ENCODE measurements around the gene RBM38.

The RBM38 gene

DNA sequence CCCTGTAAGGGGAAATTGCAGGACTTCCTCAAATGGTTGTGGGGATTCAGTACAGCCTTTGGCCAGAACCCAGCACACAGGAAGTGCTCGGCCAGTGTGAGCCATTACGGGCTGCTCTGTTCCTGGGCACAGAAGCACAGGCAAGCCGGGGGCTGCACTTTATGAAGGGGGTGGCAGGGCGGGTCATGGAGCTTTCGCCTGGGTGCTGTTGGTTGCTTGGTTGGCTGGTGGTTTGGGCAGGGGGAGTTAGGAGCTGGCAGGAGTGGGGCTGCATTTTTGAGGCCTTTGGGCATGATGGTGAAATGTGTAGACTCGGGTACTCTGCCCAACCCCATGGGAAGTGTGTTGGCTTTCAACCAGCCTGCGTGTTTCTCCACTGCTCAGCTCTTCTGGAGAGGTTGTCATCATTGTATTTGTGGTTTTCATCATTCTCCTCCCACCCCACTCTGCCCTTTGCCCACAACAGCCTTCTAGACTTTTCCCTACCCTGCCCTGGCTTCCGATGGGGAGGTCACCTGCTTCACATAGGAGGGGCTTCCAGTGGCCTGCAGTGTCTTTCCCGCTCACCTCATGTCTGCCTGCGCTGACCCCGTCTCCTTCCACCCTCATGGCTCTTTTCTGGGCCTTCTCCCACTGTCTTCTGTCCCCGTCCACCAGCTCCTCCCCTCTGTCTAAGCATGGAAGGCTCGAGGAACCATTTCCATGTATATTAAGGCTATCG lies 16.1 kb upstream of the RBM38 start:
- no peak overlapping the region for H3K27ac ChIP-seq (replicated peaks; ENCODE audit: low read length)

GRCh38 chr20:57375652-57376230 lies 15.5 kb upstream of the RBM38 start:
- Histone ChIP-seq H3K9me3 (replicated peaks in 1 of 2; ENCODE audit: control insufficient read depth in 2 of 2, insufficient read depth in 1 of 2, low read depth in 1 of 2, low read length in 2 of 2) (no peaks in the 10 kb centered on the region), H3K23ac (ENCODE audit: low read depth, low read length, poor library complexity) (no peak overlapping the region), H3K4me3 (ENCODE audit: low read length in 2 of 2) (no peak overlapping the region), H2BK12ac (ENCODE audit: low read length) (no peak overlapping the region), H2BK120ac (ENCODE audit: low read depth, low read length) (no peak overlapping the region), H2BK15ac (ENCODE audit: low read length) (no peak overlapping the region), H3K36me3 (replicated peaks in 1 of 2; ENCODE audit: control insufficient read depth in 2 of 2, insufficient read depth in 2 of 2, low read length in 2 of 2) (peaks cover 60 to 98% of the 10 kb centered on the region in 2 donors), H3K27ac (replicated peaks; ENCODE audit: low read length) (no peak overlapping the region), H3K4me1 (ENCODE audit: control insufficient read depth in 2 of 2, insufficient read depth in 1 of 2, low read depth in 1 of 2, low read length in 2 of 2) (no peaks in the 10 kb centered on the region), H2BK5ac (ENCODE audit: low read length) (no peak overlapping the region), H3K4ac (ENCODE audit: low read length) (no peak overlapping the region), H3K27me3 (ENCODE audit: control insufficient read depth in 3 of 3, insufficient read depth in 3 of 3, low read depth in 1 of 3, low read length in 3 of 3) (no peaks in the 10 kb centered on the region), H4K8ac (ENCODE audit: low read depth, low read length) (no peak overlapping the region), H3K79me1 (ENCODE audit: low read depth, low read length) (no peaks in the 10 kb centered on the region), H3K4me2 (ENCODE audit: insufficient read depth, low read length, poor library complexity, severe bottlenecking) (no peak overlapping the region), H3K14ac (ENCODE audit: low read length) (no peak overlapping the region), H3K18ac (ENCODE audit: low read length) (no peak overlapping the region), H4K91ac (ENCODE audit: low read depth, low read length, poor library complexity) (no peak overlapping the region), H2AK5ac (ENCODE audit: low read depth, low read length) (no peak overlapping the region), H2AFZ (ENCODE audit: low read length) (no peak overlapping the region), H3K9ac (ENCODE audit: low read depth, low read length, poor library complexity) (no peak overlapping the region)
- no peak for DNase-seq (ENCODE audit: low spot score)
- WGBS, 2 donors (ENCODE audit: extremely low coverage in 2 of 2, insufficient read length in 2 of 2, insufficient replicate concordance in 1 of 2), result no CpG with 5 or more reads among the region's 10 CpGs

More for the DNA sequence above, 16.1 kb upstream of the RBM38 start:
- Histone ChIP-seq H2BK120ac (ENCODE audit: low read depth, low read length) (no peak overlapping the region), H3K9ac (ENCODE audit: low read depth, low read length, poor library complexity) (no peak overlapping the region), H4K8ac (ENCODE audit: low read depth, low read length) (no peak overlapping the region), H3K4me1 (ENCODE audit: control insufficient read depth in 2 of 2, insufficient read depth in 1 of 2, low read depth in 1 of 2, low read length in 2 of 2) (no peaks in the 10 kb centered on the region), H3K14ac (ENCODE audit: low read length) (no peak overlapping the region), H3K9me3 (replicated peaks in 1 of 2; ENCODE audit: control insufficient read depth in 2 of 2, insufficient read depth in 1 of 2, low read depth in 1 of 2, low read length in 2 of 2) (no peaks in the 10 kb centered on the region), H3K18ac (ENCODE audit: low read length) (no peak overlapping the region), H3K27me3 (ENCODE audit: control insufficient read depth in 3 of 3, insufficient read depth in 3 of 3, low read depth in 1 of 3, low read length in 3 of 3) (no peaks in the 10 kb centered on the region), H3K4me2 (ENCODE audit: insufficient read depth, low read length, poor library complexity, severe bottlenecking) (no peak overlapping the region), H3K36me3 (replicated peaks in 1 of 2; ENCODE audit: control insufficient read depth in 2 of 2, insufficient read depth in 2 of 2, low read length in 2 of 2) (peaks cover 62 to 98% of the 10 kb centered on the region in 2 donors), H3K4ac (ENCODE audit: low read length) (no peak overlapping the region), H2BK15ac (ENCODE audit: low read length) (no peak overlapping the region), H2BK5ac (ENCODE audit: low read length) (no peak overlapping the region), H3K23ac (ENCODE audit: low read depth, low read length, poor library complexity) (no peak overlapping the region), H2AFZ (ENCODE audit: low read length) (no peak overlapping the region), H2BK12ac (ENCODE audit: low read length) (no peak overlapping the region), H2AK5ac (ENCODE audit: low read depth, low read length) (no peak overlapping the region), H3K4me3 (ENCODE audit: low read length in 2 of 2) (no peak overlapping the region), H3K79me1 (ENCODE audit: low read depth, low read length) (no peaks in the 10 kb centered on the region), H4K91ac (ENCODE audit: low read depth, low read length, poor library complexity) (no peak overlapping the region)
- DNase-seq (ENCODE audit: low spot score), result no peak
- no CpG with 5 or more reads among the region's 14 CpGs for WGBS, 2 donors (ENCODE audit: extremely low coverage in 2 of 2, insufficient read length in 2 of 2, insufficient replicate concordance in 1 of 2)

DNA sequence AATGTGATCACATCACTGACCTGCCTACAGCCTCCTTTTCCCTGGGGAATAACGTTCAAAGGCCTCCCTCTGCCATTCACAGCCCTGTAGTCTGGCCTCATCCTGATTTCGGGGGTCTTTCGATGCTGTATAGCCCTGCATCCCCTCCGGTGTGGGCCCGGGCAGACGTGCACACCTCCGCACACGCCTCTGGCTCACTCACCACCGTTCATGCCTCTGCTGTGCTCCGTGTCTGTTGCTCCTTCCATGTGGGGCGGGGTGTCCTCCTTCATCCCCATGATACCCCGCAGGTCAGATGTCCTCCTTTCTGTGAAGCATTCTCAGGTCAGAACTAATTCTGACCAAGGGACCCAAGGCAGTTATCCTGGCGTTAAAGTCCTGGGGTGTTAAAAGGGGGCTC lies 13.8 kb upstream of the RBM38 start:
- Histone ChIP-seq H3K9ac (ENCODE audit: low read depth, low read length, poor library complexity) (no peak overlapping the region), H3K23ac (ENCODE audit: low read depth, low read length, poor library complexity) (no peak overlapping the region), H2BK12ac (ENCODE audit: low read length) (no peak overlapping the region), H2BK15ac (ENCODE audit: low read length) (no peak overlapping the region), H3K27me3 (ENCODE audit: control insufficient read depth in 3 of 3, insufficient read depth in 3 of 3, low read depth in 1 of 3, low read length in 3 of 3) (no peaks in the 10 kb centered on the region), H4K8ac (ENCODE audit: low read depth, low read length) (no peak overlapping the region), H3K27ac (replicated peaks; ENCODE audit: low read length) (no peak overlapping the region), H3K36me3 (replicated peaks in 1 of 2; ENCODE audit: control insufficient read depth in 2 of 2, insufficient read depth in 2 of 2, low read length in 2 of 2) (peaks cover 44 to 84% of the 10 kb centered on the region in 2 donors), H3K4me2 (ENCODE audit: insufficient read depth, low read length, poor library complexity, severe bottlenecking) (no peak overlapping the region), H2AK5ac (ENCODE audit: low read depth, low read length) (no peak overlapping the region), H4K91ac (ENCODE audit: low read depth, low read length, poor library complexity) (no peak overlapping the region), H3K79me1 (ENCODE audit: low read depth, low read length) (no peaks in the 10 kb centered on the region), H3K18ac (ENCODE audit: low read length) (no peak overlapping the region), H3K9me3 (replicated peaks in 1 of 2; ENCODE audit: control insufficient read depth in 2 of 2, insufficient read depth in 1 of 2, low read depth in 1 of 2, low read length in 2 of 2) (no peaks in the 10 kb centered on the region), H3K4me3 (ENCODE audit: low read length in 2 of 2) (no peak overlapping the region), H3K4ac (ENCODE audit: low read length) (no peak overlapping the region), H2BK120ac (ENCODE audit: low read depth, low read length) (no peak overlapping the region), H2BK5ac (ENCODE audit: low read length) (no peak overlapping the region), H2AFZ (ENCODE audit: low read length) (no peak overlapping the region), H3K14ac (ENCODE audit: low read length) (no peak overlapping the region), H3K4me1 (ENCODE audit: control insufficient read depth in 2 of 2, insufficient read depth in 1 of 2, low read depth in 1 of 2, low read length in 2 of 2) (no peaks in the 10 kb centered on the region)
- no peak for DNase-seq (ENCODE audit: low spot score)
- no CpG with 5 or more reads among the region's 13 CpGs for WGBS, 2 donors (ENCODE audit: extremely low coverage in 2 of 2, insufficient read length in 2 of 2, insufficient replicate concordance in 1 of 2)

GRCh38 chr20:57378107-57378506 lies 13.1 kb upstream of the RBM38 start:
- Histone ChIP-seq H3K27ac (replicated peaks; ENCODE audit: low read length) (no peak overlapping the region), H2BK15ac (ENCODE audit: low read length) (no peak overlapping the region), H4K8ac (ENCODE audit: low read depth, low read length) (no peak overlapping the region), H2AK5ac (ENCODE audit: low read depth, low read length) (no peak overlapping the region), H3K79me1 (ENCODE audit: low read depth, low read length) (no peaks in the 10 kb centered on the region), H2AFZ (ENCODE audit: low read length) (no peak overlapping the region), H2BK12ac (ENCODE audit: low read length) (no peak overlapping the region), H3K4ac (ENCODE audit: low read length) (no peak overlapping the region), H3K4me1 (ENCODE audit: control insufficient read depth in 2 of 2, insufficient read depth in 1 of 2, low read depth in 1 of 2, low read length in 2 of 2) (no peaks in the 10 kb centered on the region), H2BK120ac (ENCODE audit: low read depth, low read length) (no peak overlapping the region), H3K4me3 (ENCODE audit: low read length in 2 of 2) (no peak overlapping the region), H3K14ac (ENCODE audit: low read length) (no peak overlapping the region), H3K9ac (ENCODE audit: low read depth, low read length, poor library complexity) (no peak overlapping the region), H3K4me2 (ENCODE audit: insufficient read depth, low read length, poor library complexity, severe bottlenecking) (no peak overlapping the region), H3K27me3 (ENCODE audit: control insufficient read depth in 3 of 3, insufficient read depth in 3 of 3, low read depth in 1 of 3, low read length in 3 of 3) (no peaks in the 10 kb centered on the region), H4K91ac (ENCODE audit: low read depth, low read length, poor library complexity) (no peak overlapping the region), H3K9me3 (replicated peaks in 1 of 2; ENCODE audit: control insufficient read depth in 2 of 2, insufficient read depth in 1 of 2, low read depth in 1 of 2, low read length in 2 of 2) (no peaks in the 10 kb centered on the region), H3K18ac (ENCODE audit: low read length) (no peak overlapping the region), H3K36me3 (replicated peaks in 1 of 2; ENCODE audit: control insufficient read depth in 2 of 2, insufficient read depth in 2 of 2, low read length in 2 of 2) (peaks cover 40 to 77% of the 10 kb centered on the region in 2 donors), H3K23ac (ENCODE audit: low read depth, low read length, poor library complexity) (no peak overlapping the region), H2BK5ac (ENCODE audit: low read length) (no peak overlapping the region)
- no CpG with 5 or more reads among the region's 16 CpGs for WGBS, 2 donors (ENCODE audit: extremely low coverage in 2 of 2, insufficient read length in 2 of 2, insufficient replicate concordance in 1 of 2)
- DNase-seq (ENCODE audit: low spot score), result no peak

Data from neuronal stem cell (in vitro differentiated cells).